WTC11 (cell line): ENCODE results near the gene OBSCN. TPM values are rescaled to one million over a fixed set of nuclear protein-coding genes. Genes with fewer than 3 reads are reported as not detected.

Experiments used
- ATAC-seq: fragments of 200-7000 bp; cut with Tn5 transposase; 2 replicates; pipeline ENCODE4 v1.10.0; 2021; ENCODE audit warnings: mild to moderate bottlenecking, moderate library complexity
- CTCF ChIA-PET: fragments of 300-600 bp; sonication (Branson Sonifier 250); formaldehyde crosslinking; loops from one replicate; lab custom pipeline; 2021; ENCODE audit warnings: antibody characterized with exemption; lab: Charles Lee
- POLR2A ChIA-PET: fragments of 350-600 bp; sonication (Branson Sonifier 250); formaldehyde crosslinking; loops from one replicate; lab custom pipeline; 2021; ENCODE audit warnings: antibody characterized with exemption; lab: Charles Lee
- DNase-seq: peaks from one replicate; pipeline ENCODE4 v3.0.0; 2021; ENCODE audit warnings: low spot score
- H3K27ac Mint-ChIP-seq: 2 replicates; pipeline ENCODE4 v1.8.0; 2021; ENCODE audit warnings: mixed read lengths
- H3K27me3 Mint-ChIP-seq: 2 replicates; pipeline ENCODE4 v1.8.0; 2021; ENCODE audit warnings: low read depth, mild to moderate bottlenecking, moderate library complexity, mixed read lengths
- H3K36me3 Mint-ChIP-seq: 2 replicates; pipeline ENCODE4 v1.8.0; 2021; ENCODE audit warnings: mixed read lengths
- H3K4me1 Mint-ChIP-seq: 2 replicates; pipeline ENCODE4 v1.8.0; 2022; ENCODE audit warnings: mixed read lengths
- H3K4me3 Mint-ChIP-seq: 2 replicates; pipeline ENCODE4 v1.8.0; 2021; ENCODE audit warnings: mild to moderate bottlenecking, moderate library complexity, mixed read lengths
- H3K9me3 Mint-ChIP-seq: 2 replicates; pipeline ENCODE4 v1.8.0; 2021; ENCODE audit warnings: mixed read lengths
- CREB1 ChIP-seq: sonication (generic); formaldehyde crosslinking; IDR thresholded peaks from 2 replicates; pipeline ENCODE4 v1.8.0; 2023; ENCODE audit warnings: mild to moderate bottlenecking, missing genetic modification reagents
- CREM ChIP-seq: sonication (generic); formaldehyde crosslinking; IDR thresholded peaks from 2 replicates; pipeline ENCODE4 v1.8.1; 2022; ENCODE audit warnings: mild to moderate bottlenecking, missing genetic modification reagents, moderate library complexity
- ESRRA ChIP-seq: sonication (generic); formaldehyde crosslinking; IDR thresholded peaks from 2 replicates; pipeline ENCODE4 v1.8.1; 2022; ENCODE audit warnings: mild to moderate bottlenecking, missing genetic modification reagents, borderline replicate concordance
- GTF2I ChIP-seq: fragments of 250-450 bp; sonication (Bioruptor Pico); conservative IDR thresholded peaks from 2 replicates; pipeline ENCODE4 v1.4.0; 2021; ENCODE audit warnings: mild to moderate bottlenecking
- HMGA2 ChIP-seq: fragments of 250-450 bp; sonication (Bioruptor Pico); IDR thresholded peaks from 2 replicates; pipeline ENCODE4 v1.4.0; 2021; ENCODE audit warnings: mild to moderate bottlenecking, moderate library complexity
- NR3C1 ChIP-seq: sonication (generic); formaldehyde crosslinking; conservative IDR thresholded peaks from 2 replicates; pipeline ENCODE4 v1.8.1; 2023; ENCODE audit warnings: low read depth, mild to moderate bottlenecking, missing genetic modification reagents
- SMAD4 ChIP-seq: sonication (generic); formaldehyde crosslinking; IDR thresholded peaks from 2 replicates; pipeline ENCODE4 v1.8.0; 2022; ENCODE audit warnings: mild to moderate bottlenecking, missing genetic modification reagents
- TEAD4 ChIP-seq: sonication (generic); formaldehyde crosslinking; IDR thresholded peaks from 2 replicates; pipeline ENCODE4 v1.8.0; 2022; ENCODE audit warnings: mild to moderate bottlenecking, missing genetic modification reagents
- ZNF317 ChIP-seq: sonication (generic); formaldehyde crosslinking; IDR thresholded peaks from 2 replicates; pipeline ENCODE4 v1.8.1; 2023; ENCODE audit warnings: low read depth, mild to moderate bottlenecking, moderate library complexity, missing genetic modification reagents, borderline replicate concordance
- ZNF671 ChIP-seq: fragments of 250-450 bp; sonication (Bioruptor Pico); IDR thresholded peaks from 2 replicates; pipeline ENCODE4 v1.8.0; 2021; ENCODE audit warnings: mild to moderate bottlenecking
- total RNA-seq: library from RNA; stranded (reverse); gene quantifications from 3 replicates; pipeline ENCODE4 v1.2.3, GENCODE V29; 2021
- TF ChIP-seq, protein P1 (sequence below): sonication (generic); formaldehyde crosslinking; IDR thresholded peaks from 2 replicates; pipeline ENCODE4 v1.8.0; 2023; ENCODE audit warnings: mild to moderate bottlenecking, missing genetic modification reagents
- TF ChIP-seq, protein P2 (sequence below): fragments of 250-450 bp; sonication (Bioruptor Pico); IDR thresholded peaks from 2 replicates; pipeline ENCODE4 v1.9.0; 2021; ENCODE audit warnings: mild to moderate bottlenecking
- TF ChIP-seq, protein P3 (sequence below): fragments of 250-450 bp; sonication (Bioruptor Pico); IDR thresholded peaks from 2 replicates; pipeline ENCODE4 v1.8.0; 2021; ENCODE audit warnings: mild to moderate bottlenecking
- TF ChIP-seq, protein P4 (sequence below): fragments of 250-450 bp; sonication (Bioruptor Pico); IDR thresholded peaks from 2 replicates; pipeline ENCODE4 v1.9.0; 2021; ENCODE audit warnings: mild to moderate bottlenecking
- TF ChIP-seq, protein P5 (sequence below): fragments of 200-600 bp; IDR thresholded peaks from 2 replicates; pipeline ENCODE4 v1.8.0; 2022; ENCODE audit warnings: antibody characterized with exemption
- TF ChIP-seq, protein P6 (sequence below): sonication (generic); formaldehyde crosslinking; IDR thresholded peaks from 2 replicates; pipeline ENCODE4 v1.8.1; 2022; ENCODE audit warnings: mild to moderate bottlenecking, moderate library complexity, missing genetic modification reagents
- TF ChIP-seq, protein P7 (sequence below): sonication (generic); formaldehyde crosslinking; IDR thresholded peaks from 2 replicates; pipeline ENCODE4 v1.8.1; 2022; ENCODE audit warnings: low read depth, mild to moderate bottlenecking, moderate library complexity, missing genetic modification reagents, borderline replicate concordance
- TF ChIP-seq, protein P8 (sequence below): sonication (generic); formaldehyde crosslinking; conservative IDR thresholded peaks from 2 replicates; pipeline ENCODE4 v1.8.1; 2023; ENCODE audit warnings: mild to moderate bottlenecking, low read depth, missing genetic modification reagents, moderate library complexity
- TF ChIP-seq, protein P9 (sequence below): sonication (generic); formaldehyde crosslinking; IDR thresholded peaks from 2 replicates; pipeline ENCODE4 v1.8.0; 2022; ENCODE audit warnings: mild to moderate bottlenecking, missing genetic modification reagents

The OBSCN gene
- total RNA-seq, 1 experiment from 2014 or later: 38.8 TPM

DNA sequence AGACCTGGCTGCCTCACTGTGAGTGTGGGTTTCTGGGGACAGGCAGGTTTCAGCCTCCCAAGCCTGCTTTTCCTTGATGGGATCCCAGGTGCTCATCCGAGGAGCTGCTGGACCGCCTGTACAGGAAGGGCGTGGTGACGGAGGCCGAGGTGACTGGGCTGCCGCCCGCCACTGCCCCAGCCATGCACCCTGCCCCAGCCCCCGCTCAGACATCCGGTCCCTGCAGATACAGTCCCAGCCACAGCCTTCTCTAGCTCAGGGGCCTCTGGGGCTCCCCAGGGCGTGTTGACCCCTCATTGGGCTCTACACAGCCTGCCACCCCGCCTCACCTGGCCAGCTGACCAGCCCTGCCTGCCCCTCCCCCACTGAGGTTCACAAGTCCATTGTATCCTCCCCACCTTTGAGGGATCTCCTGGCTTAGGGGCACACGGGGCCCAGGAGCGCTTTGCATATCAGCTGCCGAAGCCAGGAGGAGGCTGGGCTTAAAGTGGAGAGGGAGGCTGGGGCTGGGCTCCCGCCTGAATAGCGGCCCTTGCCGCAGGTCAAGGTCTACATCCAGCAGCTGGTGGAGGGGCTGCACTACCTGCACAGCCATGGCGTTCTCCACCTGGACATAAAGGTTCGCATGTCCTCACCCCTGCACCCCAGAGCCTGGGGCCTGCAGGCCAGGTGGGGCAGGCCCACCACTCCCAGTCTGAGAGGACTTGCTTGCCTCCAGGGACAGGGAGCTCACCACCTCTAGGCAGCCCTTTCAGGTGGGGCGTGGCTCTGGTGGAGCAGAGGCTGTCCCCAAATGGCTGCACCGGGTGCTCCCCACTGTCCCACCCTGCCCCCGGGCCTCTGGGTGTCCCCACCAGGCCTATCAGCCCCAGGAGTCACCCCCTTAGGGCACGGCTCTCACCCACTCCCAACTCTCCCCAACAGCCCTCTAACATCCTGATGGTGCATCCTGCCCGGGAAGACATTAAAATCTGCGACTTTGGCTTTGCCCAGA, 160.3 kb downstream of the OBSCN start:
- Mint-ChIP-seq H3K27me3 (no peaks in the 10 kb centered on the region; the same call in 1 of the 2 replicates), H3K9me3 (no peaks in the 10 kb centered on the region), H3K4me3 (no peak overlapping the region), H3K36me3 (no peaks in the 10 kb centered on the region), H3K4me1 (peaks cover 3% of the 10 kb centered on the region; the same call in 1 of the 2 replicates), H3K27ac (no peak overlapping the region)
- ChIA-PET POLR2A (interaction anchor here (1.0 kb wide), 1 partner anchor 90 kb away, joined by 7 read pairs; no protein-coding TSS in a partner anchor), CTCF (interaction anchor here (1.2 kb wide), 2 partner anchors 27 to 96 kb away, joined by 4 to 6 read pairs; no protein-coding TSS in a partner anchor)
- DNase-seq: peak; percentile 48
- no peak for TF ChIP-seq ESRRA (CRISPR knock-in tag)
- TF ChIP-seq, protein P1, sequence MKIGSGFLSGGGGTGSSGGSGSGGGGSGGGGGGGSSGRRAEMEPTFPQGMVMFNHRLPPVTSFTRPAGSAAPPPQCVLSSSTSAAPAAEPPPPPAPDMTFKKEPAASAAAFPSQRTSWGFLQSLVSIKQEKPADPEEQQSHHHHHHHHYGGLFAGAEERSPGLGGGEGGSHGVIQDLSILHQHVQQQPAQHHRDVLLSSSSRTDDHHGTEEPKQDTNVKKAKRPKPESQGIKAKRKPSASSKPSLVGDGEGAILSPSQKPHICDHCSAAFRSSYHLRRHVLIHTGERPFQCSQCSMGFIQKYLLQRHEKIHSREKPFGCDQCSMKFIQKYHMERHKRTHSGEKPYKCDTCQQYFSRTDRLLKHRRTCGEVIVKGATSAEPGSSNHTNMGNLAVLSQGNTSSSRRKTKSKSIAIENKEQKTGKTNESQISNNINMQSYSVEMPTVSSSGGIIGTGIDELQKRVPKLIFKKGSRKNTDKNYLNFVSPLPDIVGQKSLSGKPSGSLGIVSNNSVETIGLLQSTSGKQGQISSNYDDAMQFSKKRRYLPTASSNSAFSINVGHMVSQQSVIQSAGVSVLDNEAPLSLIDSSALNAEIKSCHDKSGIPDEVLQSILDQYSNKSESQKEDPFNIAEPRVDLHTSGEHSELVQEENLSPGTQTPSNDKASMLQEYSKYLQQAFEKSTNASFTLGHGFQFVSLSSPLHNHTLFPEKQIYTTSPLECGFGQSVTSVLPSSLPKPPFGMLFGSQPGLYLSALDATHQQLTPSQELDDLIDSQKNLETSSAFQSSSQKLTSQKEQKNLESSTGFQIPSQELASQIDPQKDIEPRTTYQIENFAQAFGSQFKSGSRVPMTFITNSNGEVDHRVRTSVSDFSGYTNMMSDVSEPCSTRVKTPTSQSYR: peak; percentile 90
- TF ChIP-seq ZNF671: no peak
- TF ChIP-seq TEAD4: no peak
- TF ChIP-seq, protein P2, sequence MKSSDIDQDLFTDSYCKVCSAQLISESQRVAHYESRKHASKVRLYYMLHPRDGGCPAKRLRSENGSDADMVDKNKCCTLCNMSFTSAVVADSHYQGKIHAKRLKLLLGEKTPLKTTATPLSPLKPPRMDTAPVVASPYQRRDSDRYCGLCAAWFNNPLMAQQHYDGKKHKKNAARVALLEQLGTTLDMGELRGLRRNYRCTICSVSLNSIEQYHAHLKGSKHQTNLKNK (CRISPR knock-in tag): no peak
- TF ChIP-seq SMAD4 (CRISPR knock-in tag): no peak
- TF ChIP-seq, protein P3, sequence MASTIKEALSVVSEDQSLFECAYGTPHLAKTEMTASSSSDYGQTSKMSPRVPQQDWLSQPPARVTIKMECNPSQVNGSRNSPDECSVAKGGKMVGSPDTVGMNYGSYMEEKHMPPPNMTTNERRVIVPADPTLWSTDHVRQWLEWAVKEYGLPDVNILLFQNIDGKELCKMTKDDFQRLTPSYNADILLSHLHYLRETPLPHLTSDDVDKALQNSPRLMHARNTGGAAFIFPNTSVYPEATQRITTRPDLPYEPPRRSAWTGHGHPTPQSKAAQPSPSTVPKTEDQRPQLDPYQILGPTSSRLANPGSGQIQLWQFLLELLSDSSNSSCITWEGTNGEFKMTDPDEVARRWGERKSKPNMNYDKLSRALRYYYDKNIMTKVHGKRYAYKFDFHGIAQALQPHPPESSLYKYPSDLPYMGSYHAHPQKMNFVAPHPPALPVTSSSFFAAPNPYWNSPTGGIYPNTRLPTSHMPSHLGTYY: no peak
- TF ChIP-seq CREM (CRISPR knock-in tag): no peak
- TF ChIP-seq CREB1 (CRISPR knock-in tag): 0 out of 2 replicates have a peak, but pooled peaks have one; percentile 25
- peak; percentile 91 for TF ChIP-seq GTF2I (CRISPR knock-in tag)
- TF ChIP-seq, protein P4, sequence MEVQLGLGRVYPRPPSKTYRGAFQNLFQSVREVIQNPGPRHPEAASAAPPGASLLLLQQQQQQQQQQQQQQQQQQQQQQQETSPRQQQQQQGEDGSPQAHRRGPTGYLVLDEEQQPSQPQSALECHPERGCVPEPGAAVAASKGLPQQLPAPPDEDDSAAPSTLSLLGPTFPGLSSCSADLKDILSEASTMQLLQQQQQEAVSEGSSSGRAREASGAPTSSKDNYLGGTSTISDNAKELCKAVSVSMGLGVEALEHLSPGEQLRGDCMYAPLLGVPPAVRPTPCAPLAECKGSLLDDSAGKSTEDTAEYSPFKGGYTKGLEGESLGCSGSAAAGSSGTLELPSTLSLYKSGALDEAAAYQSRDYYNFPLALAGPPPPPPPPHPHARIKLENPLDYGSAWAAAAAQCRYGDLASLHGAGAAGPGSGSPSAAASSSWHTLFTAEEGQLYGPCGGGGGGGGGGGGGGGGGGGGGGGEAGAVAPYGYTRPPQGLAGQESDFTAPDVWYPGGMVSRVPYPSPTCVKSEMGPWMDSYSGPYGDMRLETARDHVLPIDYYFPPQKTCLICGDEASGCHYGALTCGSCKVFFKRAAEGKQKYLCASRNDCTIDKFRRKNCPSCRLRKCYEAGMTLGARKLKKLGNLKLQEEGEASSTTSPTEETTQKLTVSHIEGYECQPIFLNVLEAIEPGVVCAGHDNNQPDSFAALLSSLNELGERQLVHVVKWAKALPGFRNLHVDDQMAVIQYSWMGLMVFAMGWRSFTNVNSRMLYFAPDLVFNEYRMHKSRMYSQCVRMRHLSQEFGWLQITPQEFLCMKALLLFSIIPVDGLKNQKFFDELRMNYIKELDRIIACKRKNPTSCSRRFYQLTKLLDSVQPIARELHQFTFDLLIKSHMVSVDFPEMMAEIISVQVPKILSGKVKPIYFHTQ: no peak
- no peak for TF ChIP-seq ZNF317 (CRISPR knock-in tag)
- no peak for TF ChIP-seq NR3C1 (CRISPR knock-in tag)
- TF ChIP-seq, protein P5, sequence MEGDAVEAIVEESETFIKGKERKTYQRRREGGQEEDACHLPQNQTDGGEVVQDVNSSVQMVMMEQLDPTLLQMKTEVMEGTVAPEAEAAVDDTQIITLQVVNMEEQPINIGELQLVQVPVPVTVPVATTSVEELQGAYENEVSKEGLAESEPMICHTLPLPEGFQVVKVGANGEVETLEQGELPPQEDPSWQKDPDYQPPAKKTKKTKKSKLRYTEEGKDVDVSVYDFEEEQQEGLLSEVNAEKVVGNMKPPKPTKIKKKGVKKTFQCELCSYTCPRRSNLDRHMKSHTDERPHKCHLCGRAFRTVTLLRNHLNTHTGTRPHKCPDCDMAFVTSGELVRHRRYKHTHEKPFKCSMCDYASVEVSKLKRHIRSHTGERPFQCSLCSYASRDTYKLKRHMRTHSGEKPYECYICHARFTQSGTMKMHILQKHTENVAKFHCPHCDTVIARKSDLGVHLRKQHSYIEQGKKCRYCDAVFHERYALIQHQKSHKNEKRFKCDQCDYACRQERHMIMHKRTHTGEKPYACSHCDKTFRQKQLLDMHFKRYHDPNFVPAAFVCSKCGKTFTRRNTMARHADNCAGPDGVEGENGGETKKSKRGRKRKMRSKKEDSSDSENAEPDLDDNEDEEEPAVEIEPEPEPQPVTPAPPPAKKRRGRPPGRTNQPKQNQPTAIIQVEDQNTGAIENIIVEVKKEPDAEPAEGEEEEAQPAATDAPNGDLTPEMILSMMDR: no peak
- TF ChIP-seq, protein P6, sequence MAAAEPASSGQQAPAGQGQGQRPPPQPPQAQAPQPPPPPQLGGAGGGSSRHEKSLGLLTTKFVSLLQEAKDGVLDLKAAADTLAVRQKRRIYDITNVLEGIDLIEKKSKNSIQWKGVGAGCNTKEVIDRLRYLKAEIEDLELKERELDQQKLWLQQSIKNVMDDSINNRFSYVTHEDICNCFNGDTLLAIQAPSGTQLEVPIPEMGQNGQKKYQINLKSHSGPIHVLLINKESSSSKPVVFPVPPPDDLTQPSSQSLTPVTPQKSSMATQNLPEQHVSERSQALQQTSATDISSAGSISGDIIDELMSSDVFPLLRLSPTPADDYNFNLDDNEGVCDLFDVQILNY: no peak
- no peak for TF ChIP-seq HMGA2 (CRISPR knock-in tag)
- TF ChIP-seq, protein P7, sequence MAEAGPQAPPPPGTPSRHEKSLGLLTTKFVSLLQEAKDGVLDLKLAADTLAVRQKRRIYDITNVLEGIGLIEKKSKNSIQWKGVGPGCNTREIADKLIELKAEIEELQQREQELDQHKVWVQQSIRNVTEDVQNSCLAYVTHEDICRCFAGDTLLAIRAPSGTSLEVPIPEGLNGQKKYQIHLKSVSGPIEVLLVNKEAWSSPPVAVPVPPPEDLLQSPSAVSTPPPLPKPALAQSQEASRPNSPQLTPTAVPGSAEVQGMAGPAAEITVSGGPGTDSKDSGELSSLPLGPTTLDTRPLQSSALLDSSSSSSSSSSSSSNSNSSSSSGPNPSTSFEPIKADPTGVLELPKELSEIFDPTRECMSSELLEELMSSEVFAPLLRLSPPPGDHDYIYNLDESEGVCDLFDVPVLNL (CRISPR knock-in tag): no peak
- TF ChIP-seq, protein P8, sequence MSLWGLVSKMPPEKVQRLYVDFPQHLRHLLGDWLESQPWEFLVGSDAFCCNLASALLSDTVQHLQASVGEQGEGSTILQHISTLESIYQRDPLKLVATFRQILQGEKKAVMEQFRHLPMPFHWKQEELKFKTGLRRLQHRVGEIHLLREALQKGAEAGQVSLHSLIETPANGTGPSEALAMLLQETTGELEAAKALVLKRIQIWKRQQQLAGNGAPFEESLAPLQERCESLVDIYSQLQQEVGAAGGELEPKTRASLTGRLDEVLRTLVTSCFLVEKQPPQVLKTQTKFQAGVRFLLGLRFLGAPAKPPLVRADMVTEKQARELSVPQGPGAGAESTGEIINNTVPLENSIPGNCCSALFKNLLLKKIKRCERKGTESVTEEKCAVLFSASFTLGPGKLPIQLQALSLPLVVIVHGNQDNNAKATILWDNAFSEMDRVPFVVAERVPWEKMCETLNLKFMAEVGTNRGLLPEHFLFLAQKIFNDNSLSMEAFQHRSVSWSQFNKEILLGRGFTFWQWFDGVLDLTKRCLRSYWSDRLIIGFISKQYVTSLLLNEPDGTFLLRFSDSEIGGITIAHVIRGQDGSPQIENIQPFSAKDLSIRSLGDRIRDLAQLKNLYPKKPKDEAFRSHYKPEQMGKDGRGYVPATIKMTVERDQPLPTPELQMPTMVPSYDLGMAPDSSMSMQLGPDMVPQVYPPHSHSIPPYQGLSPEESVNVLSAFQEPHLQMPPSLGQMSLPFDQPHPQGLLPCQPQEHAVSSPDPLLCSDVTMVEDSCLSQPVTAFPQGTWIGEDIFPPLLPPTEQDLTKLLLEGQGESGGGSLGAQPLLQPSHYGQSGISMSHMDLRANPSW (CRISPR knock-in tag): no peak
- TF ChIP-seq, protein P9, sequence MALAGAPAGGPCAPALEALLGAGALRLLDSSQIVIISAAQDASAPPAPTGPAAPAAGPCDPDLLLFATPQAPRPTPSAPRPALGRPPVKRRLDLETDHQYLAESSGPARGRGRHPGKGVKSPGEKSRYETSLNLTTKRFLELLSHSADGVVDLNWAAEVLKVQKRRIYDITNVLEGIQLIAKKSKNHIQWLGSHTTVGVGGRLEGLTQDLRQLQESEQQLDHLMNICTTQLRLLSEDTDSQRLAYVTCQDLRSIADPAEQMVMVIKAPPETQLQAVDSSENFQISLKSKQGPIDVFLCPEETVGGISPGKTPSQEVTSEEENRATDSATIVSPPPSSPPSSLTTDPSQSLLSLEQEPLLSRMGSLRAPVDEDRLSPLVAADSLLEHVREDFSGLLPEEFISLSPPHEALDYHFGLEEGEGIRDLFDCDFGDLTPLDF (CRISPR knock-in tag): no peak
- ATAC-seq: peak; percentile 18; the same call in 1 of the 2 replicates
